ENCODE results near the gene PPARG. TPM values are rescaled to one million over a fixed set of nuclear protein-coding genes. Genes with fewer than 3 reads are reported as not detected.

The PPARG gene
- total RNA-seq, 4 donors from 2014 or later = 16.9 to 146 (median 117) TPM

- peaks cover 0 to 7% (median 3%) of the 10 kb centered on the region in 4 donors for H3K4me1 ChIP-seq
- in situ Hi-C loops (cut with MboI; ENCODE audit: low pct_ligation_motif_present in 1 of 4, low pct_unique_long_range_greater_than_20kb in 1 of 4, low sequenced_read_pairs in 3 of 4) = no loop called here
Measured at GRCh38 chr3:12451960-12452359, 163.1 kb downstream of the PPARG start.

DNA sequence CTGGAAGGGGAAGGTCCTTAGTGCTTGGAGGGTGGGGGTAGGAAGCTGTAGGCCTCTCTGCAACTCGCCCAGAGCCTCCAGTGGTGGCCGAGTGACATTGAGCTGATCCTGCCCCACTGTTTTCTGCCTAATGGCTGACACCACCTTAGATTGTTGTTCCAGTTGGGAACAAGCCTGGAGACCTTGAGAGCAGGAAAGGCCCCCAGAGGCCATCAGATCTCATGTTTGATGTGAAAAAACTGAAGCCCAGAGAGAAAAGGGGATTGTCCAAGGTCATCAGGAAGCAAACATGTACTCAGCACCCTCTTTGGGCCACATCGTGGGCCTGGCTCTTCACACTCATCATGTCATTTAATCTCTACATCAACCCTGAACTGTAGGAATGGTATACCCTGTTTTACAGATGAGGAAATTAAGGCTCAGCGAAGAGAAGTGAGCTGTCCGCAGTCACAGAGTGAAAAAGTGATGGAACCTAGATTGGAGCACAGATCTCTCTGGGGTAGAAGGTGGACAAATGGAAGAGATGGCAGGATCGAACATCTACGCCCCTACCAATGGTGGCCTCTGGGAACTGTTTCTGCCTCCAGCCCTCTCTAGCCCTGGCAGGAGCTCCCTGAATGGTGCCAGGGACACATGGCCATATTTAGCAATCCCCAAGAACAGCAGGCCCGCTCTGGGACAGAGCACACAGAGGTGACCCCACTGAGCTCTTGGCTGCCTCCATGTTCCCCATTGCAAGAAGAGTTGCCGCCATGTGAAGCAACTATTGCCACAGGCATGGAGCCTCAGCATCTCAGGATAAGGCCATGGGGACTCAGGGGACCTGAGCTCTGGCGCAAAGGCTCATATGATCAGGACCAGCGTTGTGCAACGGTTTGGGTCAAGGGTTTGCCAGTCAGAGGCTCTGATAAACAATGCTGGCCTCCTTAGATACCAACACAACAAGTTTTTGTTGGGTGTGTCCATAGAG is 163.8 kb downstream of the PPARG start:
- no peak for DNase-seq
- no peak for TF ChIP-seq POLR2A (IDR thresholded peaks at IDR 0.05)
- TF ChIP-seq CTCF (IDR thresholded peaks at IDR 0.05) = no peak
- no peak for TF ChIP-seq EP300 (IDR thresholded peaks at IDR 0.05; ENCODE audit: low read depth)
- TF ChIP-seq POLR2AphosphoS5 (IDR thresholded peaks at IDR 0.05) = no peak
- no peaks in the 10 kb centered on the region for H3K27me3 ChIP-seq
- no peaks in the 10 kb centered on the region for H3K36me3 ChIP-seq
- 93 to 100% methylated on average over 2 to 12 of the region's 12 CpGs for WGBS, 2 donors (ENCODE audit: low coverage in 1 of 2)
- H3K4me1 ChIP-seq = peaks cover 0 to 3% (median under 1%) of the 10 kb centered on the region in 4 donors
- H3K27ac ChIP-seq = no peak overlapping the region
- H3K4me3 ChIP-seq = no peak overlapping the region
- intact Hi-C loops (cut with DNase I; ENCODE audit: low total_unique reads) = no loop called here
- no peaks in the 10 kb centered on the region for H3K9me3 ChIP-seq
- in situ Hi-C loops (cut with MboI; ENCODE audit: low pct_ligation_motif_present in 1 of 4, low pct_unique_long_range_greater_than_20kb in 1 of 4, low sequenced_read_pairs in 3 of 4) = no loop called here

More at GRCh38 chr3:12451960-12452359, 163.1 kb downstream of the PPARG start:
- DNase-seq = no peak
- intact Hi-C loops (cut with DNase I; ENCODE audit: low total_unique reads) = no loop called here
- H3K27me3 ChIP-seq = no peaks in the 10 kb centered on the region
- H3K27ac ChIP-seq = no peak overlapping the region
- TF ChIP-seq CTCF (IDR thresholded peaks at IDR 0.05) (no peak), POLR2A (IDR thresholded peaks at IDR 0.05) (no peak), EP300 (IDR thresholded peaks at IDR 0.05; ENCODE audit: low read depth) (no peak), POLR2AphosphoS5 (IDR thresholded peaks at IDR 0.05) (no peak)
- H3K36me3 ChIP-seq = no peaks in the 10 kb centered on the region
- WGBS, 2 donors (ENCODE audit: low coverage in 1 of 2) = 100% methylated on average over 1 of the region's 1 CpG
- H3K9me3 ChIP-seq = no peaks in the 10 kb centered on the region
- H3K4me3 ChIP-seq = no peak overlapping the region

GRCh38 chr3:12454076-12454815 is 165.4 kb downstream of the PPARG start:
- DNase-seq = no peak
- no peaks in the 10 kb centered on the region for H3K36me3 ChIP-seq
- WGBS, 2 donors (ENCODE audit: low coverage in 1 of 2) = 78 to 80% methylated on average over 1 to 6 of the region's 6 CpGs
- no peaks in the 10 kb centered on the region for H3K27me3 ChIP-seq
- H3K4me1 ChIP-seq = peaks cover 0 to 7% (median under 1%) of the 10 kb centered on the region in 4 donors
- no peak overlapping the region for H3K27ac ChIP-seq
- no peak overlapping the region for H3K4me3 ChIP-seq
- TF ChIP-seq EP300 (IDR thresholded peaks at IDR 0.05; ENCODE audit: low read depth) = no peak
- no peak for TF ChIP-seq CTCF (IDR thresholded peaks at IDR 0.05)
- TF ChIP-seq POLR2AphosphoS5 (IDR thresholded peaks at IDR 0.05) = no peak
- no peak for TF ChIP-seq POLR2A (IDR thresholded peaks at IDR 0.05)
- intact Hi-C loops (cut with DNase I; ENCODE audit: low total_unique reads) = no loop called here
- in situ Hi-C loops (cut with MboI; ENCODE audit: low pct_ligation_motif_present in 1 of 4, low pct_unique_long_range_greater_than_20kb in 1 of 4, low sequenced_read_pairs in 3 of 4) = no loop called here
- H3K9me3 ChIP-seq = no peaks in the 10 kb centered on the region

- Histone ChIP-seq H3K36me3 (no peaks in the 10 kb centered on the region), H3K27me3 (no peaks in the 10 kb centered on the region), H3K4me1 (peaks cover 0 to 12% (median 6%) of the 10 kb centered on the region in 4 donors), H3K27ac (no peak overlapping the region), H3K4me3 (no peak overlapping the region), H3K9me3 (no peaks in the 10 kb centered on the region)
- in situ Hi-C loops (cut with MboI; ENCODE audit: low pct_ligation_motif_present in 1 of 4, low pct_unique_long_range_greater_than_20kb in 1 of 4, low sequenced_read_pairs in 3 of 4) (no loop called here), intact Hi-C loops (cut with DNase I; ENCODE audit: low total_unique reads) (no loop called here)
- TF ChIP-seq POLR2A (IDR thresholded peaks at IDR 0.05) (no peak), EP300 (IDR thresholded peaks at IDR 0.05; ENCODE audit: low read depth) (no peak), POLR2AphosphoS5 (IDR thresholded peaks at IDR 0.05) (no peak), CTCF (IDR thresholded peaks at IDR 0.05) (no peak)
- no peak for DNase-seq
- WGBS, 2 donors (ENCODE audit: low coverage in 1 of 2) = 77% methylated on average over 2 of the region's 2 CpGs; no CpG with 5 or more reads in 1 of the 2 donors
Measured at GRCh38 chr3:12454816-12455121, 165.9 kb downstream of the PPARG start.
